Suprapubic skin (tissue), 4 donors: ENCODE results near the gene AGRP.

Source experiments
- CTCF ChIP-seq, 2 donors: fragments of 200-600 bp in 1 of 2; fragments of 450-650 bp in 1 of 2; sonication (generic) in 1 of 2; IDR thresholded peaks; one replicate each; pipeline ENCODE4 v1.5.1; 2016 to 2019; ENCODE audit warnings: antibody characterized with exemption in 2 of 2, mild to moderate bottlenecking in 1 of 2, moderate library complexity in 1 of 2
- EP300 ChIP-seq: sonication (generic); formaldehyde crosslinking; IDR thresholded peaks from one replicate; pipeline ENCODE4 v1.6.1; 2017; ENCODE audit warnings: antibody characterized with exemption
- POLR2AphosphoS5 ChIP-seq, 3 donors: sonication (generic); formaldehyde crosslinking; IDR thresholded peaks; one replicate each; pipeline ENCODE4 v1.6.1; 2017; ENCODE audit warnings: antibody characterized with exemption in 3 of 3

GRCh38 chr16:67435758-67436164 is 47.6 kb downstream of the AGRP start:
- TF ChIP-seq CTCF (IDR thresholded peaks at IDR 0.05), result no peak
- TF ChIP-seq POLR2AphosphoS5 (IDR thresholded peaks at IDR 0.05), result no peak
- no peak for TF ChIP-seq EP300
